ENCODE data around the gene EXOC4. TPM values are rescaled to one million over a fixed set of nuclear protein-coding genes. Genes with fewer than 3 reads are reported as not detected.

The EXOC4 gene
- total RNA-seq, 1 donor from 2014 or later, result 94.0 TPM

DNA sequence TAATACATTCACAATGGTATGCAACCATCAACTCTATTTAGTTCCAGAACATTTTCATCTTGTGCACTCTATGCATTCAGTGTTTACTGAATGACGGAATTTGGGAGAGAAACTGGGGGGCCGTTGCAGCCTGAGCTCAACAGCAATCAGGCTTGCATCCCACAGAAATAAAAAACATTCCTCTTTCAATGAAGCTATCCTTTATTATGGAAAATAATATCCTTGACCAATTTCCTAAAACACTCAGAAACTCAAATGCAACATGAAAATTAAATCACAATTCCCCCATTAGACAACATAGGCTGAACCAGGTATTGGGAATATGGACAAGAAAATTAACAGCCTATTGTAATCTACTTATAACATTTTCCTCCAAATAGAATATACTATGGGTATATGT lies 6.3 kb upstream of the EXOC4 start:
- TF ChIP-seq, protein P1, sequence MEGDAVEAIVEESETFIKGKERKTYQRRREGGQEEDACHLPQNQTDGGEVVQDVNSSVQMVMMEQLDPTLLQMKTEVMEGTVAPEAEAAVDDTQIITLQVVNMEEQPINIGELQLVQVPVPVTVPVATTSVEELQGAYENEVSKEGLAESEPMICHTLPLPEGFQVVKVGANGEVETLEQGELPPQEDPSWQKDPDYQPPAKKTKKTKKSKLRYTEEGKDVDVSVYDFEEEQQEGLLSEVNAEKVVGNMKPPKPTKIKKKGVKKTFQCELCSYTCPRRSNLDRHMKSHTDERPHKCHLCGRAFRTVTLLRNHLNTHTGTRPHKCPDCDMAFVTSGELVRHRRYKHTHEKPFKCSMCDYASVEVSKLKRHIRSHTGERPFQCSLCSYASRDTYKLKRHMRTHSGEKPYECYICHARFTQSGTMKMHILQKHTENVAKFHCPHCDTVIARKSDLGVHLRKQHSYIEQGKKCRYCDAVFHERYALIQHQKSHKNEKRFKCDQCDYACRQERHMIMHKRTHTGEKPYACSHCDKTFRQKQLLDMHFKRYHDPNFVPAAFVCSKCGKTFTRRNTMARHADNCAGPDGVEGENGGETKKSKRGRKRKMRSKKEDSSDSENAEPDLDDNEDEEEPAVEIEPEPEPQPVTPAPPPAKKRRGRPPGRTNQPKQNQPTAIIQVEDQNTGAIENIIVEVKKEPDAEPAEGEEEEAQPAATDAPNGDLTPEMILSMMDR (IDR thresholded peaks at IDR 0.05; ENCODE audit: unreplicated experiment), result no peak
- H3K4me3 Mint-ChIP-seq (ENCODE audit: unreplicated experiment), result no peak overlapping the region
- no peaks in the 10 kb centered on the region for H3K27me3 Mint-ChIP-seq (ENCODE audit: unreplicated experiment)
- H3K9me3 Mint-ChIP-seq (ENCODE audit: unreplicated experiment), result no peaks in the 10 kb centered on the region
- H3K4me1 Mint-ChIP-seq (ENCODE audit: unreplicated experiment), result no peaks in the 10 kb centered on the region
- H3K27ac Mint-ChIP-seq (ENCODE audit: unreplicated experiment), result no peak overlapping the region
- no peak for DNase-seq (ENCODE audit: low spot score)
- no peaks in the 10 kb centered on the region for H3K36me3 Mint-ChIP-seq (ENCODE audit: low read depth, unreplicated experiment)

DNA sequence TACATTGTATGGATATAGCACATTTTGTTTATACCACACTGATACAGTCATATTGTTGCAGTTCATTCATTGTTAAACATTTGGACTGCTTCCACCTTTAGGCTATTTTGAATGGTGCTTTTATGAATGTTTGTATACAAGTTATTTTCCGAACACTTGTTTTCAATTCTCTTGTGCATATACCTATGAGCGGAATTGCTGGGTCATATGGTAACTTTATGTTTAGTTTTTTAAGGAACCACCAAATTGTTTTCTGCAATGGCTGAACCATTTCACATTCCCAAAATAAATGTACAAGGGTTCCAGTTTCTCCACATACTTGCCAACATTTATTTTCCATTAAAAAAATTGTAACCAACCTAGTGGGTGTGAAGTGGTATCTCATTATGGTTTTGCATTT lies 4.0 kb upstream of the EXOC4 start:
- Mint-ChIP-seq H3K4me3 (ENCODE audit: unreplicated experiment) (no peak overlapping the region), H3K36me3 (ENCODE audit: low read depth, unreplicated experiment) (no peaks in the 10 kb centered on the region), H3K9me3 (ENCODE audit: unreplicated experiment) (no peaks in the 10 kb centered on the region), H3K27me3 (ENCODE audit: unreplicated experiment) (no peaks in the 10 kb centered on the region), H3K4me1 (ENCODE audit: unreplicated experiment) (peaks cover 1% of the 10 kb centered on the region), H3K27ac (ENCODE audit: unreplicated experiment) (no peak overlapping the region)
- DNase-seq (ENCODE audit: low spot score), result no peak
- TF ChIP-seq, protein P1 (IDR thresholded peaks at IDR 0.05; ENCODE audit: unreplicated experiment), result no peak

DNA sequence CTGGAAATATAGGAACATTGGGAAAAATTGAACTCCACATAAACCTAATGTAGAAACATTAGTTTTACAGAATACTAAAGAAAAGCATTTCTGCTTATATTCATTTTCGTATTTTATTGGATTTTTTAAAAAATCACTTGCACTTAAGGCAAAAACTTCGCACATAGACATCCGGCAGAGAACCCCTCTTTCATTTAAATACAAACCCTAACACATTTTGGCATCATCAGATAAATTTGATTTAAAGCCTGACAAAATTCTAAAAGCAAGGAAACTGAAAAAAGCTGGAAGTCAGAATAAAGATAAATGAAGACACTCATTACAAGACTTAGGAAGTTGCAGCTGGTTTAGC lies 396 bp upstream of the EXOC4 start:
- TF ChIP-seq, protein P1 (IDR thresholded peaks at IDR 0.05; ENCODE audit: unreplicated experiment), result no peak
- Mint-ChIP-seq H3K4me1 (ENCODE audit: unreplicated experiment) (peaks cover 22% of the 10 kb centered on the region), H3K27me3 (ENCODE audit: unreplicated experiment) (peaks cover 5% of the 10 kb centered on the region), H3K4me3 (ENCODE audit: unreplicated experiment) (peak overlapping the region; percentile 95), H3K36me3 (ENCODE audit: low read depth, unreplicated experiment) (no peaks in the 10 kb centered on the region), H3K9me3 (ENCODE audit: unreplicated experiment) (no peaks in the 10 kb centered on the region), H3K27ac (ENCODE audit: unreplicated experiment) (peak overlapping the region; percentile 97)
- no peak for DNase-seq (ENCODE audit: low spot score)

DNA sequence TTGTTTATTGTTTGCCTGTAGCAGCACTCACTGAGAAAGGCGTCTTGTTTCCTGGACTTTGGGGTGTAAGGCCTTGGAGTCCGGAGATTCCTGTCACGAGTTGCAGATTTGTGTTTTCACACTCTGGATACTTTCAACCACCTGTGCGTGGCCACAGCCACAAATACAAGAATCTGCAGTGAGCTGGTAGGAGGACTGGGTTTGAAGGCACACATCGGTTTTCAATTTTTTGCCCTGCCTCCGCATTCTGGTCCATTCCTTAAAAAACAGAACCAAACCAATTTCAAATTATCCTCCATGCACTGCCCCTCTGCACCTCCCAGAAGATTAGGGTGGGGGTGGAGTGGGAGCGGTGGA lies 619 bp downstream of the EXOC4 start:
- Mint-ChIP-seq H3K27me3 (ENCODE audit: unreplicated experiment) (peaks cover 5% of the 10 kb centered on the region), H3K36me3 (ENCODE audit: low read depth, unreplicated experiment) (no peaks in the 10 kb centered on the region), H3K4me1 (ENCODE audit: unreplicated experiment) (peaks cover 22% of the 10 kb centered on the region), H3K4me3 (ENCODE audit: unreplicated experiment) (peak overlapping the region; percentile 95), H3K27ac (ENCODE audit: unreplicated experiment) (peak overlapping the region; percentile 97), H3K9me3 (ENCODE audit: unreplicated experiment) (no peaks in the 10 kb centered on the region)
- DNase-seq (ENCODE audit: low spot score), result peak; percentile 5
- TF ChIP-seq, protein P1 (IDR thresholded peaks at IDR 0.05; ENCODE audit: unreplicated experiment), result no peak

DNA sequence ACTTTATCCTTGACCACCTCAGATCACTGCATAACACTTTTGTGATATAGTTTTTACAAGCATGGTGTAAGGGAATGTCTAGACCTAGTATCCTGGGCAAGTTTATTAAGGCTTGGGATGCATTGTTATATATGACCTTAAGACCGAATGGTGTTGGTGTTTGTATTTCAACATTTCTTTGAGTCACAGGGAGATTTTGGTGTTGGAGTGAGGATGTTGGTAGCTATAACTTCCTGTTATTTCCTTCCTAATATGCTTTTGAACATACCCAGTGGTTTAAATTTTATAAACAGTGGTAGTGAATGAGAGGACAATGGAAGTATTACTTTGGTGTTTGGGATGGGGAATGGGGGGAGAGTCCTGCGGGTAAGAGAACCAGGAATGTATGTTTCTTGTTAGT lies 2.6 kb downstream of the EXOC4 start:
- TF ChIP-seq, protein P1 (IDR thresholded peaks at IDR 0.05; ENCODE audit: unreplicated experiment), result no peak
- no peak for DNase-seq (ENCODE audit: low spot score)
- Mint-ChIP-seq H3K9me3 (ENCODE audit: unreplicated experiment) (no peaks in the 10 kb centered on the region), H3K36me3 (ENCODE audit: low read depth, unreplicated experiment) (no peaks in the 10 kb centered on the region), H3K27ac (ENCODE audit: unreplicated experiment) (peak overlapping the region; percentile 53), H3K4me3 (ENCODE audit: unreplicated experiment) (no peak overlapping the region), H3K27me3 (ENCODE audit: unreplicated experiment) (peaks cover 5% of the 10 kb centered on the region), H3K4me1 (ENCODE audit: unreplicated experiment) (peaks cover 22% of the 10 kb centered on the region)
